ENCODE measurements around the gene ABR.
A peak's percentile ranks its signal among the peaks of the same experiment; 100 is the strongest.
"Not testable (repeated sequence)": the region's sequence is repeated elsewhere in the genome, so short reads cannot be mapped to it uniquely, and the experiment has no call there.

The ABR gene

DNA sequence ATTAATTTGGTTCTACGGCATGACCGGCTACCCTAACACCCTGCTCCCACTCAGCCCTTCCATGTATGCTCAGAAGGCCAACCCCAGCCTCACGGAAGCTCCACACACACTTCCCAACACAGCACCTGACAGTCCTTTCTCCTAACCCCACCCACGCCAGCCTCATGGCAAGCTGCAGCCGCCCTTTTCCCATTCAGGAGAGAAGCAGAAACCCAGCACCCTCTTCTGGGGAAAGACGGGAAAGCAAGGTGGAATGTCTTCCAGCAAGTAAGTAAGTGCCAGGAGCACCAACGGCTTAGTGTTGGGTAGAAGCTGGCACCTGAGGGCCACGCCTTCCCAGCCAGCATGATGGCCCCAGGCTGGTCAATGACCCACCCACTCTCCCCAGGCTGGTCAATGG is 32.1 kb downstream of the ABR start:
- peak; percentile 77 for DNase-seq (ENCODE audit: low spot score)

DNA sequence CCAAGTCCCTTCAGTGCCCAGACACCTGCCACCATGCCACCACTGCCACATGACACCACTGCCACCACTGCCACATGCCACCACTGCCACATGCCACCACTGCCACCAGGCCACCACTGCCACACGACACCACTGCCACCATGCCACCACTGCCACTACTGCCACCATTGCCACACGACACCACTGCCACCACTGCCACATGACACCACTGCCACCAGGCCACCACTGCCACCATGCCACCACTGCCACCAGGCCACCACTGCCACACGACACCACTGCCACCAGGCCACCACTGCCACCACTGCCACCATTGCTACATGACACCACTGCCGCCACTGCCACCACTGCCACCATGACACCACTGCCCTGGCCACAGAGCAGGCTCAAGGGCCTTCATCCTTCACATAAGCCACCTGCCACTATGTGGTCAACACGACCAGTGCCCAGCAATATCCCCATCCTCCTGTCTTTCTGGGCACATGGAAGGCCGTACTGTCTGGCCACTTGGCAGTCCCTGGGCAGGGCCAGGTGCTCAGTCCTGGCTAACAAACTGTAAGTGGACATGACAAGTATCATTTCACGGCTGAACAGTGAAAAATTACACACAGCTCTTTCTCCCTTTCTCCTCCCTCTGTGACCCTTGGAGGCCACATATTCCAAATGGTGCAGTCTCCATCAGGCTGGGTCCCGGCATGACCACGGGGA is 33.1 kb downstream of the ABR start:
- DNase-seq (ENCODE audit: low spot score) = no peak

DNA sequence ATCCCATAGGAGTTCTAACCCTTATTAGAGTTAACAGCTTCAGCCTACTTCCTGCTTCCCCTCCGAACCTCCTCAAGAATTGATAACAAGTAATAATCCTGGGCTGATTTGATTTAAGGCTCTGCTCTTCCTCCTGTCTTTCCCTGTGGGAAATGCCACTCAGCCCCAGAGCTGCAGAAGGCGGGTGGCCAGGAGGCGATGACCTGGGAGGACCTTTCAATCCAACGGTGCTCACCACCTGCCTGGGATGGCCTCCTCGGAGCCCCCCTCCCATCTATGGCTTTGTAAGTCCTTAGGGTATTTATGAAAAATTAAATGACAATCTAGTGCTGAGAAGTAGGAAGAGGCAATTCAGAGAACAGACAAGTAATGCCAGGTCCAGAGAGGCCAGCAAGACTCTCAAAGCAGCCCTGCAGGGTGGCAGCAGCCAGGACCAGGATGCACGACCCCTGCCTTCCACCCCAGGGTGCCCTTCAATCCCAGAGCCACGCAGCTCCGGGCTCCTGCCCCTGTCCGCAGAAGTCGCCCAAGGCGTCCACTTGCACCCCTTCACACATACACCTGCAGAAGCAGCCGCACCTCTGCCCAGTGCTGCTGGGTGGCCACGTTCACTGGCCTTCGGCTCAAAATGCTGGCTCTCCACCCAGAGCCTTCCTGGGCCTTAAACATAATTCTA is 34.3 kb downstream of the ABR start:
- no peak for DNase-seq (ENCODE audit: low spot score)

DNA sequence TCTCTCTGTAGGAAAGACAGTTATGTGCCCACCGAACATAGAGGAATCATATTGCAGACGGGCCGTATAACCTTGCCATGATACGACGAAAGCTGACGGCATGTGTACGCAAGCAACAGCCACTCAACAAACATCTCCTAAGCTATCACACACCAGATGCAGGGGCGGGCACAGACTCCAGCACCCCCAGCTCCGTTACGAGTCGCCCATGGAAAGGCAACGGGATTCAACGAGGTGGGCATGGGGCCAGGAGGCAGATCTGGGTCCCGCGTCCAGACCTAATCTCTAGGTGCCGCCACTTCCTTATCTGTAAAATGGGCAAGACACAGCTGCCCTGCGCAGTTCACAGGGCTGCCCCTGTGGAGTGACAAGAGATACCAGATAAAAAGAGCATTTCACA is 35.6 kb downstream of the ABR start:
- DNase-seq (ENCODE audit: low spot score) = no peak

DNA sequence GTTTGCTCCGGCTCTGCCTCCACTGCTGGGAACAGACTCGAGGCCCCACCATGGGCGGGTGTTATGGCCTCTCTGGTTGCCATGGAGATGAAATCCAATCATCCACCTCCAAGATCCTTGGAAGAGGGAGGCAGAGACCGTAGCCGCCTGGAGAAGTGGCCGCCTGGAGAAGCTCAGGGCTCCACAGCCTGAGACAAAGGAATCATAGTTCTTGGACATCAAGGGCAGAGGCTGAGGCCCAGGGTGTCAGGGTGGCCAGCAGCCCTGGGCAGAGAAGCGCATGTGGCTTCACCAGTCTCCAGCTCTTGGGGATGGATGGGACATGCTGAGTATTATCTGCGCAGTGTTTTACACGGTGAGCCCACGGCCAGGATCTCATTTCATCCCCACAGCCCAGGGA is 36.2 kb downstream of the ABR start:
- no peak for DNase-seq (ENCODE audit: low spot score)

DNA sequence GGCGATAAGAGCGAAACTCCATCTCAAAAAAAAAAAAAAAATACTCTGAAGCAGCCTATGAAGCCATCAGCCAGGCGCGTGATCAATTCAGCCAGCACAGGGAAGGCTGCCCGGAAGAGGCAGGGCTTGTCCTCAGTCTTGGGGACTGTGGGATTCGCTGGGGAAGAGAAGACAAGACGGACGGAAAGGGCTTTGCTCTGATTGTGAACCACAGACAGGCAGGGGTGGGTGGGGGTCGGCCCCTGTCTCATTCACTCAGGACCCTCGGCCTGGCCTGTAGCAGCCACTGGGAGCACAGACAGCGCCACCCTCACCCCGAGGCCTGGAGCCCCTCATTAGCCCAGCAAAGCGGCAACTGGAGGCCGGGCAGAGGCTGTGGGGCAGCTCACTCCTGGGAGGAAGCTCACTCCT is 37.2 kb downstream of the ABR start:
- no peak for DNase-seq (ENCODE audit: low spot score)

DNA sequence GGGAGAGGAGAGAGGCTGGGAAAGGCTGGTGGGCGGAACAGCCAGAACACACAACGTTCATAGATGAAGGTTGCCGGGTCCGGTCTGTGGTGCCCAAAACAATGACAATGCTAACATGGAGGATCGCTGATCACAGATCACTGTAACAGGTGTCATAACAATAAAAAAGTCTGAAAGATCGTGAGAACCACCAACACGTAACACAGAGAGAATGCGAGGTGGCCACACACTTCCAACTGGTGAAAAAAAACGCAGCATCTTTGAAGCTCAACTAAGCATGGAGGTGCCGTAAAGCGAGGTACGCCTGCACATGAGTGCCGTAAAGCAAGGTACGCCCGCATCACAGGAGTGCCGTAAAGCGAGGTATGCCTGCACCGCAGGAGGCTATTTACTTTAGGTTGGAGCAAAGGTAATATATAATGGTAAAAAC is 42.3 kb downstream of the ABR start:
- DNase-seq (ENCODE audit: low spot score) = no peak

DNA sequence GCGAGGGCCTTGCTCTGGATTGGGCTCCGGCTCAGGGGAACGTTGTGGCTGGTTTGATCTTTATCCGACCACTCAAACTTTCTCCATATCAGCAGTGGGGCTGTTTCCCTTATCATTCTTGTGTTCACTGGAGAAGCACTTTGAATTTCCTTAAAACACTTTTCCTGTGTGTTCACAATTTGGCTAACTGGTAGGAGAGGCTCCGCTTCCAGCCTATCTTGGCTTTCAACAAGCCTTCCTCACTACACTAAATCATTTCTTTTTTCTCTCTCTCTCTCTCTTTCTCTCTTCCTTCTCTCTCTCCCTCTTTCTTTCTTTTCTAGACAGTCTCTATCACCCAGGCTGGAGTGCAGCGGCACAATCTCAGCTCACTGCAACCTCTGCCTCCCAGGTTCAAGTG is 43.0 kb downstream of the ABR start:
- no peak for DNase-seq (ENCODE audit: low spot score)

DNA sequence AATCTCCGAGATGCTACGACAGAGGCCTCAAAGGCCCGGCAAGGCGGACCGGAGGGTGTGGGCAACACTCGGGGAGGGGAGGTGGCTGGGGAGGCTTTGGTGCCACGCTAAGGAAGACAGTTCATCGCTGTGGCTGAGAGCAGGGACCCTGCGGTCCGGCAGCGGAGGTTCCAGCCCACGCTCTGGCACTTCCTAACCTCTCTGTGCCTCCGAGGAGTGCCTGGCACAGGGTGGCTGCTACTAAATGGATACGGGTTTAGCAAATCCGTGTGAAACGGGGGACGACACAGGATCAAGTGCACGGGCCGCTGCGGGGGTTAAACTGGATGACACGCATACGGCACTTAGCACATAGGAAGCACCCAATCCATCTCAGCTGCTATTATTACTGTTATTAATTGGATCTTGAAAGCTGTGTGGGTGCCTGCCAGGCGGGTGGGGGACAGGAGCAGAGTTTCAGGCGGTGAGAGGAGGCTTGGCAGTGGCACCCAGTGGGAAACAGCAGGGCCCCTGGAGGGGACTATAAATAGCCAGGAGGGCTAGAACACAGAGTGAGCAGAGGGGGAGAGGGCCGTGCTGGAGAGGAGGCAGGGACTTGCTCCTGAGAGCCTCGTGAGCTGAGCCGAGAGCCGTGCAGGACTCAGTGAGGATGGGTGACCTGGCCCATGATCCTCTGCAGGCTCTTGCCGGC is 45.0 kb downstream of the ABR start:
- no peak for DNase-seq (ENCODE audit: low spot score)

DNA sequence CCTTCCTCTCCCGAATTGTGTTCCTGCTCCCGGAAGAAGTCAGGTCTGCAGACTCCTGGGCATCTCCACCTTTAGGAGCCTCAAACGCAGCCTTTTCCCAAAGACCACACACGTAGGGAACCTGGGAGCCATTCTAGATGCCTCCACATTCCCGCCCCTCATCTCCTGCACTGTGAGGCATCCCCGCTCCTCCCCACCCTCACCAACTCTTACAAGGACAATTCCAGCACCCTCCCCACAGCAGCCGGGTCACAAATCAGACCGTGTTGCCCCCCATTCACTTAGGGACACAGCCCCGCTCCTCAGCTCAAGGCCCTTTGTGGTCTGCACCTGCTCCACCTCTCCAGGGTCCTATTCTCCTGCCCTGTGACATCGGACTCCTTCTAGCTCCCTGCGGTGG is 49.6 kb downstream of the ABR start:
- no peak for DNase-seq (ENCODE audit: low spot score)

DNA sequence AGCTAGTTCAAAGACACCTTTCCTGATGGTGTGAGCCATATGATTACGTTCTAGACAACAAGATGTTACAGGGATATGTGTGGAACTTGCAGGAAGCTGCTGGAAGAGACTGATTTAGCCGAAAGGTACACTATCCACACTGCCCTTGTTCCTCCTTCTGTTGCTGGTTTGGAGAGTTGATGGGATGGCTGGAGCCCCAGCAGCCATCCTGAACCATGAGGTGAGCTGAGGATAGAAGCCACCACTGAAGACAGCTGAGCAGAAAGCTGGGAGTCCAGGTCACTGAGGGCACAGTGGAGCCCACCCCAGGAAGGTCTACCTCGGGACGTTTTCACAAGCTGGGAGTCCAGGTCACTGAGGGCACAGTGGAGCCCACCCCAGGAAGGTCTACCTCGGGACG is 51.3 kb downstream of the ABR start:
- DNase-seq (ENCODE audit: low spot score) = not testable (repeated sequence)

DNA sequence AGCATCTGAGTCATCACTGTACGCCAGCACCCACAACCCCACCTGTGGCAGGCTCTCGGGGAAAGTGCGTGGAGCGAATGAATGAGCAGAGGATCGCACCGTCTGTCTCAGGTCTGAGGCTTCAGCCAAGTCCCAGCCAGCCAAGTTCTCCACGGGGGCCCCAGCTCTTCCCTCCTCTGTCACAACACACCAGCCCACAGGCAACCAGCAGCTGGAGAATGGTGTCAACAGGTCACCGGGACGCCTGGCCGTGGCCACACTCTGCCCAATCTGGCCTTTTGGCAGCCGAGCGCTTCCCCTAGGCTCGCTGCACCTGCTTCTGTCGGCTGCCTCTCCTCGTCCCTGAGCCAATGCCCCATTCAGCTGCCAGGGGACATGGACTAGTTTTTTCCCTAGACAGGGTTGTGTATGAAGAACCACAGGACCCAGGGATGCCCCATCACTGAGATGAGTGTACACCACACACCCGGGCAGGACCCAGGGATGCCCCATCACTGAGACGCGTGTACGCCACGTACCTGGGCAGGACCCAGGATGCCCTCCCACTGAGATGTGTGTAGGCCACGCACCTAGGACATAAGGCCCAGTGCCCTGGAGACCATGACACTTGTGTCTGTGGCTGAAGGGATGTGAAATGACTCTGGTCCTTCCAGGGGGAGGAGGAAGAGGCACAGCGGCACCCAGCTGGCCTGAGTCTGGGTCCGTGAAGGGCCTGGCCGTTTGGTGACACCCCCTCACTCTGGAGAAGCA is 52.8 kb downstream of the ABR start:
- no peak for DNase-seq (ENCODE audit: low spot score)

DNA sequence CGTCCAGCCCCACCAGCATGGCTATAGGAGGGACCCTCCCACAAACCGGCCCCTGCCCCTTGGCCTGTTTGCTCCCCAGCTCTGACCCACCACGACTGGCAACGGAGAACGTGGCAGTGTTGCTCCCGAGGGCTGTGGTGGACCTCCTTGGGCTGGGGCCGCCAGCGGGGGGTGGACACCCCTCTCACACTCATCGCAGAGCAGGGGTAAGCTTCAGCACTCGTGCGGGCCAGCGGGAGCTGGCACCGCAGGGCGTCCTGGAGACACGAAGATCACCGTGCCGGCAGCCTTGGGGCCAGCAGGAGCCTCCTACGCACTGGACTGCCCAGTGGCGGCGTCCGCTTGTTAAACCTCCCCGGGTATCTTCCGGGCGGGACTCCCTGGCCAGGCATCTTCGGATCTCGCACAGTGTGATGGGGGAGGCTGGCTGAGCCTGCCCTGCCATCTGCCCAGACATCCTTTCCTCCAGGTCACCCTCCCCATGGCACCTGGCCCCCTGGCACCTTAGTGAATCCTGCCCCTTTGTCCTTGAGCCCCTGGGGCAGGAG is 53.5 kb downstream of the ABR start:
- no peak for DNase-seq (ENCODE audit: low spot score)

DNA sequence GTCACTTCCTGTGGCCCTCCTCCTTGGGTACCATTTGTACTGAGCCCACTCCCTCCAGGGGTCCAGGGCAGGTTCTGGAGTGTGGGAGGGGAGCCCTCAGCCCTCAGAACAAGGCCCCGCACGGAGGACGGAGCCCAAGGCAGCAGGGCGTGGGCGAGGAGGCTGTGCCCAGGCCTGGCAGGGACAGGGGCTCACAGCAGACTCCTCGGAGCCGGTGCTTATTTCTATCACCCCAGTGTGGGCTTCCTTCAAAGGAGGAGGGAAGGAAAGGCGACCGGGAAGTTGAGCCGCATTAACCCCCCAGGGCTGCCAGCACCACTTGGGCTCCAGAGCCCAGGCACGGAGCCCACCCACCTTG is 54.0 kb downstream of the ABR start:
- no peak for DNase-seq (ENCODE audit: low spot score)

DNA sequence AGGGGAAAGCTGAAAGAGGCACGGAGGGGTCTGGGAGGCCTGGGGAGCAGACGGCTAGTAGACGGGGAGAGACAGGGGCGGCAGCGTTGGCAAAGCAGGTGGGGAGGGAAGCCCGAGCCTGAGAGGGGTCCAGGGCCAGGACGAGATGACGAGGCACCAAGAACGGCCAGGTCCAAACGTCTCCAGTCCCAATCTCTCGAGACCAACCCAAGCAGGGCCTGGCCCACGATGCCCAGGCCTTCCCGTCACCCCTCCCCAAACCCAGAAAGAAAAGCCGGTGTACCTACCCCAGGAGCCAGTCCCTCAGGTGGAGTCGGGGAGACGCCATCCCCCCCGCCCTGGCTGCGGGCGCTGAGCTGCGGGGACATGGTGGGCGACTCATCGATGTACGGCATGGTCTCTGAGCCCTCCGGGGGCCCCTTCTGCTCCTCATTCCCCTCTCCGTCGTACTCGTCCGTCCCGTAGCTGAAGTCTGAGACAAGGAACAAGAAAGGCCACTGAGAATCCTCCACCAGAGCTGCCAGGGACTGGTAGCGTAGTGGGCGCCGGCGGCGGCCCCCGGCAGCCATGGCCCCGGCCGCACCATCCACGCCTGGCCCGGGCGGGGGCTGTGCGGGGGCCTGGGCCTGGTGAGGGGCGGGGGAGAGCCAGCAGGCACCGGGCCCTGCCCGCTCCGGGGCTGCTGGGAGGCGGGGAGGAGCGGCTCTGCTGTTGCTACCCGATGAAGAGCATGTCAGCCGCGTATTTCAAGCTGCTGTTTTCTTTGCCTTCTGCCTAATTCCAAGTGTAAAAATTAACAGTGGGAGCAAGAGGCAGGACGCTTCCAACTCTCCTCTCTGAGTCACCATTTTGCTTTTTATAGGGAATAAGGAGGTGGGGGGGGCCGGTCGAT is 54.6 kb downstream of the ABR start:
- no peak for DNase-seq (ENCODE audit: low spot score)

DNA sequence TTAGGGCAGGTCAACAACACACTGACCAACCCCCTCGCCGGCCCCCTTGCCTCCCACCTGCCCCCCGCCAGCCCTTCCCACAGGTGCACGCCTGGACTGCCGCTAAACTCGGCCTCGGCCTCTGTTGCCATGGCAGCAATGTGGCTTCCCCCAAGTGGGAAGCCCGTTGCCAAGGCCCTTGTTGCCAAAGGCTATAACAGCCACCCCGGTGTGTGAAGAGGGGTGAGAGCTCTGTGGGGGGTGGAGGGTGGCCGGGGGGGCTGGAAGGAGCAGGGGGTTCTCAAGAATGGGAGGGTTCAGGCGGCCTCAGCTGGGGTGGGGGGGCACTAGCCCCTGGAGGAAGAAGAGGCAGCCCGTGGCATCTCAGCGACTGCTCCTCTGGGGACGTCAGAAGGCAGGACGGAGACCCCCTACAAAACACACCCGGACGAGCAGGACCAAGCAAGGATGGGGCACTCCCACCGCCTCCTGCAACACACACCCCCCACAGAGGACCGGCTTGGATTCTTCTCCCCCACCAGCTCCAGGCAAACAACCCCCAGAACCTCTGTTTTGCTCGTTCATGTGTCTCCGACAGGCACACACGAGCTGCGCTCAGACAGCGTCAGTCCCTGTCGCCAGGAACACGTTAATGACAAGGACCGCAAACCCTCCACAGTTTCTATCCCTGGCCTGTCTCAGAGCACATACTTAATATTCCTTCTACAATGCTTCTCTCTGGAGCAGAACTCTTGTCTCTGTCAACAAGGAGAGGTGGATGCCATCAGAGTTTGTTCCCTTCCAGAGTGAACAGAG is 55.7 kb downstream of the ABR start:
- DNase-seq (ENCODE audit: low spot score) = no peak

DNA sequence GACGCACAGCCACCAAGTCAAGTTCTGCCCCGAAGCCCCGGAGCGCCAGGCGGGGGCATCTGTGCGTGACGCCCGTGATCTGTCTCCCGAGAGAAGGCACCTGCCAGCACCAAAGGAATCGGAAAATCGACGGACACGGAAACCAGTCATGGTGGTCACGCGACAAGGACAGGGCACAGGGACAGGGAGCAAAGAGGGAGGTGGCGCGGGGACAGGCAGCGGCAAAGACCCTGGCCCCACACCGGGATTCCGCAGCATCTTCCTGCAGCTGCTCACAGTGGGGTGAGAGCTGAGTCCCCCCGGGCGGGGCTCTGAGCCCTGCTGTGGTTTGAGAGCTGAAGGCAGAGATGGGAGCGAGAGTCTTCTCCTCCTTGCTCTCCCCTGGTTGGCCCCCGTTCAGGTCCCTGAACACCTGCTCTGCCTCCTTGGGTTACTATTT is 56.4 kb downstream of the ABR start:
- DNase-seq (ENCODE audit: low spot score) = no peak

DNA sequence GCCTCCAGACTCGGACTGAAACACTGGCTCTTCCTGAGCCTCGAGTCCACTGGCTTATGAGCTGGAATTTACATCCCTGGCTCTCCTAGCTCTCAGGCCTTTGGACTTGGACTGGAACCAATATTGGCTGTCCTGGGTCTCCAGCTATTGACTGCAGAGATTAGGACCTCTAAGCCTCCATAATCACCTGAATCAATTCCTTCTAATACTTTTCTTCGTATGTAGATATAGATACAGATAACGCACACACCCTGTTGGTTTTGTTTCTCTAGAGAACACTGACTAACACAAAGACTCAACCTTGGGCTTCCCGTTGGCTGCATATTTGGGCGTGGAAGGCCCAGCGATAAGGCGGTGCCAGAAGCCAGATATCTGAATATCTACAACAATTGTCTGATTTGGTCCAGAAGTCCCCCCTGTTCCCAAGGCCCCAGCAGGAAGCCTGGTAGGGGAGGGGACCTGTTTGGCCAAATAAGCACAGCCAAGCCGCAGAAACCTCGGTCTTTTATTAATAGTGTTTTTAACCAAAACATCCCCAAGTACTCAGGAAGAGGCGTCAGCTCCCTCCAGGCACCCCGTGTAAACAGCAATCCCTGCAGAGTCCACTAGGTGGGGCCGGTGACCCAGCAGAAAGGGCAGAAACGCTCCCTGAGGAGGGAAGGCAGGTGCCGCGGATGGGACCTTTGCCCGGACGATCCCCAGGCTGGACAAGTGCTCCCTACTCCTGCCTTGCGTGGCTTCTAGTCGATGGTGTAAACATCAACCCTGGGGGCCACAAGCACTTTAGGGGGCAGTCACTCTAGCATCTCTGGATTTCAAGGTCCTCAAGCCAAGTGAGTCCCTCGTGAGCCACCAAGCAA is 57.0 kb downstream of the ABR start:
- peak; percentile 86 for DNase-seq (ENCODE audit: low spot score)

DNA sequence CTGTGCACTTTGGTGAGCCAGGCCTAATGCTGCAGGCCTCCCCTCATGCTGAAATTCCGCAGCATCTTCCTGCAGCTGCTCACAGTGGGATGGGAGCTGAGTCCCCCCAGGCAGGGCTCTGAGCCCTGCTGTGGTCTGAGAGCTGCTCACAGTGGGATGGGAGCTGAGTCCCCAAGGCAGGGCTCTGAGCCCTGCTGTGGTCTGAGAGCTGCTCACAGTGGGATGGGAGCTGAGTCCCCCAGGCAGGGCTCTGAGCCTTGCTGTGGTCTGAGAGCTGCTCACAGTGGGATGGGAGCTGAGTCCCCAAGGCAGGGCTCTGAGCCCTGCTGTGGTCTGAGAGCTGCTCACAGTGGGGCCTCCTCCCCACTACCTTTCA is 58.4 kb downstream of the ABR start:
- DNase-seq (ENCODE audit: low spot score) = not testable (repeated sequence)

Data from HuH-7 (cell line).